GM10266 (cell line): Measurements from ENCODE around the gene SNORC.

ENCODE experiments used
- DNase-seq: peaks from one replicate; pipeline ENCODE4 v3.0.0; 2012; ENCODE audit errors: extremely low spot score
- TF ChIP-seq, protein P1 (sequence below): IDR thresholded peaks from 2 replicates; pipeline ENCODE4 v1.5.1; 2012; ENCODE audit warnings: mild to moderate bottlenecking, low read depth; ENCODE audit not compliant: control insufficient read depth, insufficient read depth; ENCODE audit errors: missing control alignments

SNORC gene

DNA sequence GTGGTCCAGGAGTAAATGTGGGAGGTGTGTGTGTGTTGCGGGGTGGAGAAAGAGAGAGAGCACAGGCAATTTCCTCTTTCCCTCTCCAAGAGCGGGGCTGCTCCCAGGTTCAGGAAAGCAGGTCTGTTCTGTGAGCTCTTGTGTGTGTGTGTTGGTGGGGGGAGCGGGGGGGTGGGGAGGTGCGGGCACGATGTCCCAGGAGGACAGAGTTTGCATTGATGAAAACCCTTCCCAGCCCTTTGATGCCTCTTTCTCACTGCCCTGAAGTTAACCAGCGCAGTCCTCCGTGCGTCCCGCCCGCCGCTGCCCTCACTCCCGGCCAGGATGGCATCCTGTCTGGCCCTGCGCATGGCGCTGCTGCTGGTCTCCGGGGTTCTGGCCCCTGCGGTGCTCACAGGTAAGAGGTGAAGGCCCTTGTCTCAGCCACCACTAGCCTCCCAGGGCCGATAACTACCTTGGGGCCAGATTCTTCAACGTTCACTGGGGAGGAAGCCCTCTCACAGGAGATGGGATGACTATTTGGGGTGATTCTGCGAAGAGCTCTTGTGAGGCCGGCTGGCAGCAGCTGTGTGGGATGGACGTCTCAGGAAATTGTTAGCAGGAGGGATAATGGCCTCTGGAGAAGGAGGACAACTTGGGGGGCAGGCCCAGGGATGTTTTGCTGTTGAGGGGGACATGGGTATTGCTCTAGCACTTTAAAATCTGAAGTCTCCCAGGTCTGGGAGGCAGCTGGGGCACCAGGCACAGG lies at the start of gene SNORC:
TSS of gene SNORC (plus strand) at position 247 of the 748 bp plus-strand sequence. CDS start at position 325, 78 bp downstream.
- TF ChIP-seq, protein P1, sequence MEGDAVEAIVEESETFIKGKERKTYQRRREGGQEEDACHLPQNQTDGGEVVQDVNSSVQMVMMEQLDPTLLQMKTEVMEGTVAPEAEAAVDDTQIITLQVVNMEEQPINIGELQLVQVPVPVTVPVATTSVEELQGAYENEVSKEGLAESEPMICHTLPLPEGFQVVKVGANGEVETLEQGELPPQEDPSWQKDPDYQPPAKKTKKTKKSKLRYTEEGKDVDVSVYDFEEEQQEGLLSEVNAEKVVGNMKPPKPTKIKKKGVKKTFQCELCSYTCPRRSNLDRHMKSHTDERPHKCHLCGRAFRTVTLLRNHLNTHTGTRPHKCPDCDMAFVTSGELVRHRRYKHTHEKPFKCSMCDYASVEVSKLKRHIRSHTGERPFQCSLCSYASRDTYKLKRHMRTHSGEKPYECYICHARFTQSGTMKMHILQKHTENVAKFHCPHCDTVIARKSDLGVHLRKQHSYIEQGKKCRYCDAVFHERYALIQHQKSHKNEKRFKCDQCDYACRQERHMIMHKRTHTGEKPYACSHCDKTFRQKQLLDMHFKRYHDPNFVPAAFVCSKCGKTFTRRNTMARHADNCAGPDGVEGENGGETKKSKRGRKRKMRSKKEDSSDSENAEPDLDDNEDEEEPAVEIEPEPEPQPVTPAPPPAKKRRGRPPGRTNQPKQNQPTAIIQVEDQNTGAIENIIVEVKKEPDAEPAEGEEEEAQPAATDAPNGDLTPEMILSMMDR, result no peak
- no peak for DNase-seq

DNA sequence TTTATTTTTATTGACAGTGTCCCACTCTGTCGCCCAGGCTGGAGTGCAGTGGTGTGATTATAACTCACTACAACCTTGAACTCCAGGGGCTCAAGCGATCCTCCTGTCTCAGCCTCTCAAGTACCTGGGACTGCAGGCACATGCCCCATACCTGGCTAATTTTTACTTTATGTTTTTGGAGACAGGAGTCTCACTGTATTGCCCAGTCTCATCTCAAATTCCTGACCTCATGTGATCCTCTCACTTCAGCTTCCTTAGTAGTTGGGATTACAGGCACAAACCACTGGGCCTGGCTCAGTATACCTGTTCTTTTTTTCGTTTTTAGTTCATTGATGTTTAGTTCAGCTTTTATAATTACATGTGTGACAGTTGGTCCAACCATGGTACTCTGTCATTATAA lies 40.1 kb upstream of the SNORC start:
- no peak for DNase-seq
- TF ChIP-seq, protein P1, result no peak

DNA sequence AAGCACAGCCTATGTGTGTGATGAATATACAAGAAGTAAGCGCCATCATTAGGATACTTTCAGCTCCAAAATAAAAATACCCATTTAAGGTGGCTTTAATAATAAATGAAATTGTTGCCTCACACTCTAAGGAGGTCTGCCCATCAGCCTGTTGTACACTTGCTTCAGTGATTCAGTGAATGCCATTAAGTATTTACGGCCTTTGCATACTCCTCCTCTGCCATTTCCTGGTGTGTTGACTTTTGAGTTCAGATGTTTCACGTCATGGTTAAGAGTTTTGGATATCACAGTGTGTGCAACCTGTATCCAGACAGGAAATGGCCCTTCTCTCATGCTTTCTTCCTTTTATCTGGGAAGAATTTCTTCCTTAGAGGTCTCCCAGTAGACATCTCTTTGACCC lies 38.6 kb upstream of the SNORC start:
- no peak for DNase-seq
- TF ChIP-seq, protein P1, result no peak

DNA sequence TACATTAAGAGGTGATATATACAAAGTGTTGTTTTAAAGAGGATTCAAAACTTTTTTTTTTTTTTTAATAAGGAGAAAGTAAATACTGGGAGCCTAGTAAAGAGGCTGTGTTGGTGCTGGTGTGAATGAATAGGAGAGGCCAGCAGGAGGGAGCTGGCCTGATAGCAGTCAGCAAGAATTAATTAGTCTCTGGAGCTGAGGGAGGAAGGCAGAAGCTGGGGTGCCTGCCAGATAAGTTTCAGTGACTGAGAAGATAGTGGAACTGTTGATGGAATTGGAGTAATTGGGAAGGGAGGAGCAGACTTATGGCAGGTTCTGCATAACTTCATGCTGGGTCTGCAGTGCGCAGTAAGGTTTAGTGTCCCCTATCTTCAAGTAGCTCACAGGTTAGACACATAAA lies 36.2 kb upstream of the SNORC start:
- TF ChIP-seq, protein P1, result no peak
- DNase-seq, result no peak

DNA sequence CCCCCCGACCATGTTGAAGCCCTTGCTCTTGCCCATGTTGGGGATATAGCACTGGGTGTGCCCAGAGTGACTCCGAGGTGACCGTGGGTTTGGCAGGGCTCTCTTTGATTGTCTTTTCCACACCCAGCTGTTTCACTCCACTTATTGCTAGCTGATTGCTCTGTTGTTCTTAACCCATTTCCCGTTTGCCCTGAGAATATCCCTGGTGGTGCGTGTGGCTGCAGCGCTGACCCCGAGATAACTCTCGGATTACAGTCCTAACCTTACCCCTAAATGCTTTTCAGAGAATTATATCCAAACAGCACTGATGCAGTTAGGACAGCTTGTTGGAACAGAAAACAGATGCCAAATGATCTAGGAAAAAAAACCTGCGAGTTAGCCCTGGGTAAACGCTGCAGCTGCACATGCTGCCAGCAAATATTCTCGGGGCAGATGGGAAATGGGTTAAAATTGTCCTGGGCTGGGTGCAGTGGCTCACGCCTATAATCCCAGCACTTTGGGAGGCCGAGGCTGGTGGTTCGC lies 34.3 kb upstream of the SNORC start:
- TF ChIP-seq, protein P1, result no peak
- DNase-seq, result no peak

DNA sequence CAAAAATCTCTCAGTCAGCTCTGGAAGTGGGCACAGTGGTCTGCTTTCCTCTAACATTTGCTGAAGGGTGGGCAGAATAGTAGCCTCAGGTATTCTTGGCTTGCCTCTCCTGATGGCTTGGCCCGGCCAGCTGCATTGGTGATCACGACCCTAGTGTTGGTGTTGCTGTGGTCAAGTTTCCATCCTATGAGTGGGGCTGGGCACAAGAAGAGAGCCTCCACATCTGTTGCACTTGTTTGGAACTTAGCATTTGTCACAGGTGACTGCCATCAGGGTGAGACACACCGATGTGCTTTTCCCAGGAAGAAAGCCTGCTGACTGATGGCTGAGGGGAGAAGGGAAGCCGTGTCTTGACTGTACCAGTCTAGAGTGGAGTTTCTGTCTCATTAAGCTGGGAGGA lies 33.1 kb upstream of the SNORC start:
- TF ChIP-seq, protein P1, result no peak
- no peak for DNase-seq

DNA sequence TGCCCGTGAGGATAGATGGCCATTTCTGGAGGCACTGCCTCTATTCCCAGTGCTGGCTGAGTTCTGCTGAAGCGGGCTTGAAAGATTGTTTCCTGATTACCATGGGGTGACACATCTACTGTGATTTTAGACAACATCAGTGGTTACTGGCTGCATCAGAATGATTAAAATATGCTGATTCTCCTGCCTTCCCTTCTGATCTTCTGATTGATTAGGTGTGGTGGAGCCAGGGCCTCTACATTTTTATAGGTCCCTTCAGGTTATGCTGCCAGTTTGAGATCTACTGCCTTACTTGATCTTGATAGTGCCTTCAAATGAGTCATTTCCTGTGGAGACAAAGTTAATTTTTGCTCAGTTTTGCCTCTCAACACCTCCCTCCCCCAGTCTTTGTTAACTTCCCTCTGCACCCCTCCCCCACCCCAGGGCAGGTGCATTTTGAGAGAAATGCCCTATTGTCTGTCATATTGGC lies 31.6 kb upstream of the SNORC start:
- peak; percentile 48 for DNase-seq
- TF ChIP-seq, protein P1, result no peak
